Activated CD4-positive, alpha-beta T cell treated with anti-CD3 and anti-CD28 coated beads, Interleukin-2, amount 50 U/mL, for 4 hours (primary cell): ENCODE measurements around the gene MPEG1.

Source experiments
- DNase-seq, 2 experiments: peaks; one replicate each; pipeline ENCODE4 v3.0.0-alpha.2; 2020

Gene MPEG1

DNA sequence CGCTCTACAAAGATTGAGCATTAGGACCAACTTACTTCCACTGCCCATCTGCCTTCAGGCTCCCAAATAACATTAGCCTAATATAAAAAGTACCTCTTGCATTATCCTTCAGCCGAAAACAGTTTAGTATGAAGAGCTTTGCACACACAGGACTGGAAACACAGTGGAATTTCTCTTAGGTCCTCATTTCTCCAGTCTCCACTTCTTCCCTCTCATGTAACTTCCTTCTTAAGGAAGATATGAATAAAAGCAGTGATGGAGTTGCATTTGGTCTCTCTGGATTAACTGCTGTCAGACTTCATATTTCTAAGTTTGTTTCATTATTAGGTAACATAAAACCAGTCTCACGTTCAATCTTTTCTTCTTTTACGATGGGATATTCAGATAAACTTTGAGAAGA is 5.6 kb upstream of the MPEG1 start:
- DNase-seq: no peak

- DNase-seq: no peak
Measured at GRCh38 chr11:59216641-59217564, 4.2 kb upstream of the MPEG1 start.

DNA sequence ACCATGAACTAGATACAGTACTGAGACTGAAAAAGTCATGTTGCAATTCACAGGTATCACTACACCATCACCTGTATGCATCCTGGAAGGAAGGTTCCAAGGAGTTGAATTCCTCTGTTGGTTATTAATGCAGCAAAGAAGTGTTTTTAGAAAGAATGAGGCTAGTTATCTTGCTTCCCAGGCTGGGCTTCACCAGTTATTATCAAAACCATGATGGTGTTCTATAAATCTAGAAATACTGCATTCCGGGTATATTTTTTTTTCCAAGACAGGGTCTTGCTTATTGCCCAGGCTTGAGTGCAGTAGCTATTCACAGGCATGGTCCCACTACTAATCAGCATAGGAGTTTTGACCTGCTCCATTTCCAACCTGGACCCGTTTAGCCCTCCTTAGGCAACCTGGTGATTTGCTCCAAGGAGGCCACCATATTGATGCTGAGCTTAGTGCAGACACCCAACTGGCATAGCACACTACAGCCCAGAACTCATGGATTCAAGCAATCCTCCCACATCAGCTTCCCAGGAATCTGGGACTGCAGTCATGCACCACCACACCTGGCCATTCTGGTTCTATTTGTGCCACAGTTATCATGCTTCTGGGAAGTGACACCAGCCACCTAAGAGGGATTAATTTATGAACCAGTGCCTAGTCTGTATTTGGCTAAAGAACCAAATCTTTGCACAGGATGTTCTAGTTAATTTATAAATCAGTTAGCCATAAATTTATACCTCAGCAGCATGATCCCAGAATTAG is 1.6 kb upstream of the MPEG1 start:
- DNase-seq: no peak

DNA sequence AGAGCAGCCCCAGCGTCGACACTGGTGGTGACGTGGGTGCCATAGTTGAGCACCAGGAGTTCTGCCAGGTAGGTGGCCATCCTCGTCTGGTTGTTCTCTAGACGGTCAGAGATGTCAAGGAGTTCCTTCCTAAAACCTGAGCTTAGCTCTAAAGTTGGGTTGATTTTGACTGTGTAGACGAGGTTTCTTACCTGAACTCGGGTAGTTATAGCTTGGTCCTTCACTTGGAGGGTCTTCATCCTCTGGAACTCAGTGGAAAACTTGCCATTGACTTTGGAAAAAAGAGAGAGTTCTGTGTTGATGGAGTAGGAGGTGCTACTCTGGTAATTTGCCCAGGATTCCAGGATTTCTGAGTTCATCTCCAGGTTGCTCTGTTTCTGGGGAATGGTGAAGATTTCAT is 505 bp downstream of the MPEG1 start:
- DNase-seq: no peak

- DNase-seq: no peak
Measured at GRCh38 chr11:59208956-59209355, 3.8 kb downstream of the MPEG1 start.

DNA sequence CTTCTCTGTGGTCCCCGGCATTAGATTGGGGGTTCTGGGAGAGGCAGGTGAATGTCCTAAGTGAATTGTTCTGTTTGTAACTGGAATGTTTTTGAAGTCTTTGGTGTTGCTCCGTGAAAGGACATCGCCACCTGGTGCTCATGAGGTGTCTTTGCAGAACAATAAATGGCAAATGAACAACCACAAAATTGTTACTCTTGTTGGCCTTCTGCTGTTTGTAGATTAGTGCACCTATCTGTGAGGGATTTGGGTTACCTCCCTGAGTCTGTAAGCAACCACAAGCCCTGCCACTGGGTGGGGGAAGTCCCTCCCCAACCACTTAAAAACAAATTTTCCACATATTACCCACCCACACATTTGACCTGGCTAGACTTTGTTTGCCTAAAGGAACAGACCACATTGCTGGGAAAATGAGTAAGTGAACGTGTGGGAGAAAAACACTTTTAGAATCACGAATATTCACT is 4.7 kb downstream of the MPEG1 start:
- peak; percentile 38 to 46 for DNase-seq

DNA sequence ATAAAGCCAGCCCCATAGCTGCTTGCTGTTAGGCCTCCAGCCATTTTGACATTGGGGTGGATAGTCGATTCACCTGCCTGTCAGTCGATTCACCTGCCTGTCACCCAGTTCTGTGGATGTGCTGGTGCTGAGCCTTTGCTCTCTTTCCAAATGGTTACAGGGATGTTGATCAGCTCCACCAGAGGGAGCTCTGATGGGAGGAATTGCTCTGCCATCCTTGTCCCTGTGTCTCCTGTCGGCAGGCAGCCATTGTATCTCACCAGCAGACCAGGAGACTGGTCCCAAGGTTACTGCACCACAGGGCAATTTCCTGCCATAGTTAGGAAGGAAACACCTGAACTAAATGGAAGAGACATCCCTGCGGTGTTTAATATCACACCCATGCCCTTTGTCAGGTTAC is 6.1 kb downstream of the MPEG1 start:
- no peak for DNase-seq

DNA sequence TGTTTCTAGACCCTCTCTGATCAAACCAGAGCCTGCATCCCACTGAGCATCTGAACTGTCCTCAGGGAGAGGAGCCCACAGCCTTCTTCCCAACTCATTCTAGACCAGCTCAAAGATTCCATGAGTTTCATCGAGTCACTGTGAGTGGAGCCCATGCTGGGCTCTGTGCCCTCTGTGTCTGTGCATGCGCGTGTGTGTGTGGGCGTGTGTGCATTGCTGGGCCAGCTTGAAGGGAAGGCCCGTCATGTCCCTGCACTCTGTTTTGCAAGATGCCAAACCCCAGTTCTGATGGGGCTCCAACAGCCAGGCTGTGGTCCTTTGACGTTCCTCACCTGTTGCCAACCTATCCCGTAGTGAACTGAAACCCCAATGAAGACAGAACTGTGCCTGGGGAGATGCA is 7.1 kb downstream of the MPEG1 start:
- no peak for DNase-seq

DNA sequence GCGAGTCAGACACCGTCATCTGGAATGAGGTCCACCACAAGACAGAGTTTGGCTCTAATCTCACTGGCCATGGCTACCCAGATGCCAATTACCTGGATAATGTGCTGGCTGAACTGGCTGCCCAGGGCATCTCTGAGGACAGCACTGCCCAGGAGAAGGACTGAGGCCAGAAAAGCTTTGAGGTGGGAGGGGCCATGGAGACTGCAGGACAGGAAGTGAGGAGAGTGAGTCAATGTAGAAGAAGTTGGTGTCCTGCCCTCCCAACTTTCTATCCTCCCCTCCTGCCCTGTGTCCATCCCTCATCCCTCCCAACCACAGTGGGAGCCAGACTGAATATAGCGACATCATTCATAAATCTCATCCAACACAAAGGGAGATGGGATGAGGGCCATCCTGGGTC is 8.0 kb downstream of the MPEG1 start:
- no peak for DNase-seq

GRCh38 chr11:59201353-59201752 is 11.4 kb downstream of the MPEG1 start:
- no peak for DNase-seq

DNA sequence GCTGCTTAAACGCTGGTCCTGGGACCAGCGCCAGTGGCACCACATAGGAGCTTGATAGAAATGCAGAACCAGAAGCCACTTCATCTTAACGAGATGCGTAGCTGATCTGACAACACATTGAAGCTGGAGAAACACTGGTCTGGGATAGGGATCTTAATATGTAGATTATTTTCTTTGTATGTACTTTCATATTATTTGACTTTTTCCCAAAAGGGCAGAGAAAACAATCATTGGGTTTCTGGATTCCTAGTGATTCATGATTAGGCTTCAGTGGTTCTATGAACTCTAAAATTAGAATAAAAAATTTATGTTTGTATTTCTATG is 12.3 kb downstream of the MPEG1 start:
- no peak for DNase-seq

- no peak for DNase-seq
Measured at GRCh38 chr11:59199546-59200422, 12.9 kb downstream of the MPEG1 start.

DNA sequence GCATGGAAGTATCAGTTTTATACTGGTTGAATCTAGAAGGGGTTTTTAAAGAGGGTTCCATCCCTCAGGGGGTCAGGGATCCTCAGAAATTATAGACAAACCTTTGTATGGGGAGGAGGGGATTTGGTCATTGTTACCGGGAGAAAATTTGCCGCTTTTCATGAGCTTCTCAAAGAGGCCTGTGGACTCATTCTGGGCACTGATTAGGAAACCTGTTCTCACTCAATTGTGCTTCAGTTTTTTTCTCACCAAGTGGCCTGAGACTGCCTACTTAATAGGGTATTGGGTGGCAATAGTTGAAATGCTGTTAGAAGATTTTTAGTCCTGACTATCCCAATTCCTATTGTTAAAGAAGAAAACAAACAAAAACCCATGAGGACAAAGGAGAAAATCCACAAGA is 14.0 kb downstream of the MPEG1 start:
- DNase-seq: no peak

DNA sequence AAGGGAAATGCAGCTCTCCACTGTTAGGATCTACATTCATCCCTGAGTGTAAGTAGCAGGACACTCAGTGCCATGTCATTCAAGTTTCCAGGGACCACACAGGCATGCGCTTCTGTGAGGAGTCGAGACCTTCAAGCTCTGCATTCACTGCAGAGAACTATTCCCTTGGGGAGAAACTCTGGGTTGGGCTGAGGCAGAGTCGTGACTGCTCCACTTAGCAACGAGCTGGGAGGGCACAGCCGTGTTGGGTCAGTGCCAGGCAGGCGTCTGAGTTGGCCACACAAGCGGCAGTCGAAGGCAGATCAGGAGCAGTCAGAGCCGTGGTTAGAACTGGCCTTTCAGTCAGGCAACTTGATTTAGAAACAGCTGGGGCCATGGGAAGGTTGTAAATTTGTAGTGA is 14.7 kb downstream of the MPEG1 start:
- DNase-seq: no peak

- DNase-seq: no peak
Measured at GRCh38 chr11:59196777-59197176, 15.9 kb downstream of the MPEG1 start.

GRCh38 chr11:59195586-59195985 is 17.1 kb downstream of the MPEG1 start:
- no peak for DNase-seq

GRCh38 chr11:59193587-59194130 is 19.1 kb downstream of the MPEG1 start:
- no peak for DNase-seq

GRCh38 chr11:59192446-59193020 is 20.2 kb downstream of the MPEG1 start:
- DNase-seq: no peak

GRCh38 chr11:59191890-59192289 is 20.8 kb downstream of the MPEG1 start:
- DNase-seq: no peak

DNA sequence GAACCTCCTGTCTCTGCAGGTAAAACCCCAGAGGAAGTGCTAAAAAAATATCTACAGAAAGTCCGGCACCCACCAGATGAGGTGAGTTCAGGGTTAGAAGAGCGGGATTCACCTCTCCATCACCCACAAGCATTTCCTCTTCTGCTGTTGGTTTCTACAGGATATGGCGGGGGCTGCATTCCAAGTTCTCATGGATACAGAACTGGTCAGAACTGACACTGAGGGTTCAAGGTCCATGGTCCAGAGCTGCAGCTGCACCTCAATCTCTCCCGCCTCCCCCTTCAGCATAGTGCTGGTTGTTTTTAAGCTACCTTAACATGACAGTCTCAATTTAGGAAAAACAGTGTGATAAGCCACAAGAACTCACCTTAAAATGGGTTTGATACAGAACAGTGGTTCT is 21.6 kb downstream of the MPEG1 start:
- DNase-seq: no peak

GRCh38 chr11:59189986-59190385 is 22.7 kb downstream of the MPEG1 start:
- no peak for DNase-seq

DNA sequence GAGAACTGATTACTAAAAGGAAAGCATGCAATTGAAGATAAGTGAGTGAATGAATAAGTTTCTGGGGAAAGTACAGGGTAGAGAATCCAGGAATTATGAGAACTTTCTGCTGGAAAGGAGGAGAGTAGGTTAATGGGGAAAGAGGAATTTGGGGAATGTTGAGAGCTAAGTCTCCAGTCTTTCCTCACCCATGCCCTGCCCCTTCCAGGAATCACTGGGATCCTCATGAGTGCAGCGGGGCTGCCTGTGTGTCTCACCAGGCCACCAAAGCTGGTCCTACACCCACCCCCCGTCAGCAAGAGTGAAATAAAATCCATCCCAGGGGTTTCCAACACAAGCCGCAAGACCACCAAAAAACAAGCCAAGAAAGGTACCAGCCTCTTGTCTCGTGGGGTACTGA is 23.8 kb downstream of the MPEG1 start:
- no peak for DNase-seq

DNA sequence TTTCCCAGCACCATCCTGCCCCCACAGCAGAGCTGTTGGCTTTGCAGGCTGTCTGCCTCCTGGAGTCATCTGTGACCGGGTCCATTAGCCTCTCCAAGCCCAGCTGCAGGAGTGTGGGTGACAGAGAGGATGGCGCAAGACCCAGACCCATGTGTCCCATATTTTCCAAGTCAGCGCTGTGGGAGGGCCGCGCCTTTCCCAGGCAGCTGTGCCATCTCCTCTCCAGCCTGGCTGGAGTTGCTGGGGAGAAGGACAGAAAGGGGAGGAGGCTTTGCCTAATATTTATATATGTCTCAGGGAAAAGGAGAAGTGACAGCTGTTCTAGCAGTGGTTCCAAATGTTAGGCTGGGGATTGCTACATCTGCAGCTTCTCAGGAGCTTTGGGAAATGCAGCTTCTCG is 25.1 kb downstream of the MPEG1 start:
- no peak for DNase-seq
